ENCODE results near the gene PPP4R2. TPM values are rescaled to one million over a fixed set of nuclear protein-coding genes. Genes with fewer than 3 reads are reported as not detected.

The PPP4R2 gene
- total RNA-seq, 1 donor from 2014 or later, result 65.7 TPM

DNA sequence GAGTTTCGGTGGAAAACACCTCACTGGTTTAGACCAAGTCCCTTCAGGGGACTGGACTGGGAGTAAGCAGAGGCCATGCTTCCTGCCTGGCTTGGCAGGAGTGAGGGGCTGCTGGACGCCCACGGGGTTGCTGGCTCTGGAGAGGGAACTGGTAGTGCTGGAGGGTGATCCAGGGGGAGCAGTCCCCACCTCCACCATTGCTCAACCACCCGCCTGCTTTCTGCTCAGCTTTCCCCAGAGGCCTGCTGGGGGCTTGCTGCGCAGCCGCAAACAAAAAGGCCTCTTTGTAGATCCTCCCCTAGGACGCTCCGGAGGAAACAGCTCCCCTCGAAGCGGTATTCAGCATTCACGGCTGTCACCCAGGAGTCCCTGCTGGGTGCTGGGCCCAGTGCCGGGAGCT, 98.3 kb downstream of the PPP4R2 start:
- H3K4me3 ChIP-seq, result no peak overlapping the region
- TF ChIP-seq, protein P1, sequence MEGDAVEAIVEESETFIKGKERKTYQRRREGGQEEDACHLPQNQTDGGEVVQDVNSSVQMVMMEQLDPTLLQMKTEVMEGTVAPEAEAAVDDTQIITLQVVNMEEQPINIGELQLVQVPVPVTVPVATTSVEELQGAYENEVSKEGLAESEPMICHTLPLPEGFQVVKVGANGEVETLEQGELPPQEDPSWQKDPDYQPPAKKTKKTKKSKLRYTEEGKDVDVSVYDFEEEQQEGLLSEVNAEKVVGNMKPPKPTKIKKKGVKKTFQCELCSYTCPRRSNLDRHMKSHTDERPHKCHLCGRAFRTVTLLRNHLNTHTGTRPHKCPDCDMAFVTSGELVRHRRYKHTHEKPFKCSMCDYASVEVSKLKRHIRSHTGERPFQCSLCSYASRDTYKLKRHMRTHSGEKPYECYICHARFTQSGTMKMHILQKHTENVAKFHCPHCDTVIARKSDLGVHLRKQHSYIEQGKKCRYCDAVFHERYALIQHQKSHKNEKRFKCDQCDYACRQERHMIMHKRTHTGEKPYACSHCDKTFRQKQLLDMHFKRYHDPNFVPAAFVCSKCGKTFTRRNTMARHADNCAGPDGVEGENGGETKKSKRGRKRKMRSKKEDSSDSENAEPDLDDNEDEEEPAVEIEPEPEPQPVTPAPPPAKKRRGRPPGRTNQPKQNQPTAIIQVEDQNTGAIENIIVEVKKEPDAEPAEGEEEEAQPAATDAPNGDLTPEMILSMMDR (IDR thresholded peaks at IDR 0.05), result no peak
- intact Hi-C loops (cut with DNase I), result no loop called here
- ATAC-seq (no peak), DNase-seq (no peak)
- H3K36me3 ChIP-seq, result no peaks in the 10 kb centered on the region
- H3K9me3 ChIP-seq, result no peaks in the 10 kb centered on the region
- H3K27me3 ChIP-seq, result no peaks in the 10 kb centered on the region
- H3K27ac ChIP-seq, result no peak overlapping the region
- peaks cover 3% of the 10 kb centered on the region for H3K4me1 ChIP-seq

DNA sequence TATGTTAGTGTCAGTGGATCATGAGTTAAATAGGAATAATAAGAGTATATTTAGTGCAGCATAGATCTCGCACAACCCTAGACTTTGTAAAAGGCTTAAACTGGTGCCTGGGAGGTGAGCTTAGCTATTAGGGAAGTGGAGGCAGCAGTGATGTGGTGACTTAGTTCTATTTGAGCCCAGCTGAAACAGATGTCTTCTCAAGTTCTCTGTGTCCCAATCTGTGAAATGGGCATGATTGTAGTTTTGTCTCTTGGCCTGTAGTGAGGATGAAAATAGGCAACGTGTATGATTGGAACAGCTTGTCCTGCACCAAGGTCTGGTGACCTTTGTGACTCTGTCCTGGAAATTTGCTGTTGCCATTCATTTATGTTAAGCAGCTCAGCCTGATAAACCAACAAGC, 99.6 kb downstream of the PPP4R2 start:
- Histone ChIP-seq H3K4me3 (no peak overlapping the region), H3K4me1 (peaks cover 3% of the 10 kb centered on the region), H3K27me3 (no peaks in the 10 kb centered on the region), H3K9me3 (no peaks in the 10 kb centered on the region), H3K27ac (no peak overlapping the region), H3K36me3 (no peaks in the 10 kb centered on the region)
- intact Hi-C loops (cut with DNase I), result no loop called here
- DNase-seq (no peak), ATAC-seq (no peak)
- TF ChIP-seq, protein P1 (IDR thresholded peaks at IDR 0.05), result no peak

DNA sequence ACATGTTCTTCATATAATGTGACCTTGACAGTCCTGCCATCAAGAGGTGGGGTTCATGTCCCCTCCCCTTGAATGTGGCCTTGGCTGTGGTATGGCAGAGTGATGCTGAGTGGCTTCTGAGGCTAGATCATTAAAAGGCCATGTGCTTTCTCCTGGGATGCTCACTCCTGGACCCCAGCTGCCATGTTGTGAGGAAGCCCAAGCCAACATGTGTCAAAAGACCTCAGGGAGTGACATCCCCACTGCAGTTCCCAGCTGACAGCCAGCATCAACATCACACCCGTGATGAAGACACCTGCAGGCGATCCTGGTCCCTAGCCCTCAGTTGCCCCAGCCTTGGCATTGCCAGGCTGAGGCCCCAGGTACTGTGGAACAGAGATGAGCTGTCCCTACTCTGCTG, 101.4 kb downstream of the PPP4R2 start:
- intact Hi-C loops (cut with DNase I), result no loop called here

DNA sequence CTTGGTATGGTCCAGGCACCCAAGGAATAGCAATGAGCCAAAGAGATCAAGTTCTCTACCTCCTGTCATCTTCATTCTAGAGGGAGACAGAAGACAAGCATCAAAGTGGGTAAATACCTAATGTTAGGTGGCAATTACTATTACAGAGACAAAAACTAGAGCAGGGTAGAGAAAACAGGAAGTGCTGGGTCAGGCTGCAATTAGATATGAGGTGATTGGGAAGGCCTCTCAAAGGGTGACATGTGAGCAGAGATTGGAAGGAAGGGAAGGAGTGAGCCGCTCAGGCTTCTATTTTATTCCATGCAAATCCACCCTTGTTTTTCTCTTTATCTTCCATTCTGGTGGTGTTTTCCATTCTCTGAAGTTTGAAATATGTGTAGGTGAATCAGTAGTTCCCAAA, 102.3 kb downstream of the PPP4R2 start:
- DNase-seq, result no peak
- no peak for ATAC-seq
- intact Hi-C loops (cut with DNase I), result no loop called here
- H3K4me3 ChIP-seq, result no peak overlapping the region
- peaks cover 3% of the 10 kb centered on the region for H3K4me1 ChIP-seq
- no peaks in the 10 kb centered on the region for H3K9me3 ChIP-seq
- no peak overlapping the region for H3K27ac ChIP-seq
- no peaks in the 10 kb centered on the region for H3K27me3 ChIP-seq
- TF ChIP-seq, protein P1 (IDR thresholded peaks at IDR 0.05), result no peak
- no peaks in the 10 kb centered on the region for H3K36me3 ChIP-seq

More for the DNA sequence above, 101.4 kb downstream of the PPP4R2 start:
- H3K27me3 ChIP-seq, result no peaks in the 10 kb centered on the region
- no peak overlapping the region for H3K4me3 ChIP-seq
- DNase-seq (no peak), ATAC-seq (no peak)
- H3K9me3 ChIP-seq, result no peaks in the 10 kb centered on the region
- no peaks in the 10 kb centered on the region for H3K36me3 ChIP-seq
- no peak overlapping the region for H3K27ac ChIP-seq
- peaks cover 3% of the 10 kb centered on the region for H3K4me1 ChIP-seq
- TF ChIP-seq, protein P1 (IDR thresholded peaks at IDR 0.05), result no peak

DNA sequence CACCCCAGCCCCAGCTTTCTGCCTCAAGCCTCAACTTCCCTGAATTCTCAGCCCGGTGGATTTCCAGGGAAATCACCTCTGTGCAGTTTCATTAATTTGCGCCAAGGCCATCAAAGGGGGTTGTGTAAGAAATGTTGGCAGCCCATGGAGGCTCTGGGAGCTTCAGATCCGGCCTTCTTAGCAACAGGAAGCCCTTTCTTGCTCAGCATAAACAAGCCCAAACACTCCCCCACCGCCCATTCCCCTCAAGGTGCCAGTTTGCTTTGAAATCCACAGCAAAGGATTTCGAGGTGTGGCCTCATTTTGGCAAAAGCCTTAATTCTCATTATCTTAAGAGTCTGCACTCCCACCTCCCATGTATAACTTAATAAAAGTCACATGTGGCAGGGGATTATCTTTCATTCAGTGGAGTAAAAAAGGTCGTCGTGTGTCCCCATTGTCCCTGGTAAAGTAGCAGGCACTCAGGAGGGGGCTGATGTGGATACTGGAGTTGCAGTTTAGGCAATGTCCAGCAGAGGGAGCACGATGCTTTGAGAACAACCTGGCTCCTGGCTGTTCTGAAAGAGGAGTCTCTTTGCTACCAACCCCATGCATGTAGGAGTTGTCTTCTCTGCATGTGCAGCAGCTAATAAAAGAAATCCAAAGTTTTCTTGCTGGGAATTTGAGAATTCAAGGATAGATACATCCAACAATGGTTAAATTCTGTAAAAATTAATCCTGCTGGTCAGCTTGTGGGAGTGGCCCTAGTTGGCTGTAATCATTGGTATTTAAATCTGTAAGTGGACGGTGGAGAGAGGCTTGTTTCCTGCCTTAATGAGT, 104.3 kb downstream of the PPP4R2 start:
- intact Hi-C loops (cut with DNase I), result loop anchor here (5.0 kb wide), 1 partner anchor 331 kb away; no protein-coding TSS in a partner anchor
- DNase-seq (peak; percentile 67), ATAC-seq (peak; percentile 94)
- Histone ChIP-seq H3K4me1 (no peaks in the 10 kb centered on the region), H3K9me3 (no peaks in the 10 kb centered on the region), H3K27me3 (no peaks in the 10 kb centered on the region), H3K27ac (no peak overlapping the region), H3K4me3 (no peak overlapping the region), H3K36me3 (no peaks in the 10 kb centered on the region)
- TF ChIP-seq, protein P1 (IDR thresholded peaks at IDR 0.05), result peak; percentile 96

Data from upper lobe of right lung (tissue), 1 donor.